PC-9 (cell line): ENCODE measurements around the gene EPHB1. TPM values are rescaled to one million over a fixed set of nuclear protein-coding genes. Genes with fewer than 3 reads are reported as not detected.

Experiments used
- BruUV-seq: library from RNA; stranded (reverse); fragments of 400-500 nt; replicated peaks from 2 replicates; lab custom pipeline; 2021; lab: Mats Ljungman, UMichigan
- CTCF ChIA-PET: fragments of 300-600 bp; sonication (Branson Sonifier 250); formaldehyde crosslinking; loops from one replicate; lab custom pipeline; 2022; ENCODE audit warnings: antibody characterized with exemption; lab: Charles Lee
- POLR2A ChIA-PET: fragments of 300-600 bp; sonication (Branson Sonifier 250); formaldehyde crosslinking; loops from one replicate; lab custom pipeline; 2022; ENCODE audit warnings: antibody characterized with exemption; ENCODE audit not compliant: unreplicated experiment; lab: Charles Lee
- DNase-seq, 2 experiments: peaks; one replicate each; pipeline versions ENCODE4 v3.0.0 to v3.0.0-alpha.2; 2015 to 2022; ENCODE audit warnings: mixed read lengths in 1 of 2
- H2AFZ ChIP-seq: fragments of 200-600 bp; sonication (generic); 2 replicates; pipeline ENCODE4 v1.8.1; 2017; ENCODE audit warnings: antibody characterized with exemption
- H3F3A ChIP-seq: fragments of 200-600 bp; sonication (generic); 2 replicates; pipeline ENCODE4 v1.8.1; 2017; ENCODE audit warnings: antibody characterized with exemption, mild to moderate bottlenecking, low read depth; ENCODE audit not compliant: insufficient read depth
- H3K27ac ChIP-seq: fragments of 200-600 bp; sonication (generic); 2 replicates; pipeline ENCODE4 v1.6.1; 2016; ENCODE audit warnings: mixed run types
- H3K27me3 ChIP-seq: fragments of 200-600 bp; sonication (generic); 2 replicates; pipeline ENCODE4 v1.6.1; 2016; ENCODE audit warnings: low read depth, mixed run types; ENCODE audit not compliant: insufficient read depth
- H3K36me3 ChIP-seq: fragments of 200-600 bp; sonication (generic); 2 replicates; pipeline ENCODE4 v1.6.1; 2016; ENCODE audit warnings: low read depth, mixed run types
- H3K4me1 ChIP-seq: fragments of 200-600 bp; sonication (generic); replicated peaks from 2 replicates; pipeline ENCODE4 v1.6.1; 2016; ENCODE audit warnings: mixed run types; ENCODE audit not compliant: insufficient read depth
- H3K4me2 ChIP-seq: fragments of 200-600 bp; sonication (generic); 2 replicates; pipeline ENCODE4 v1.6.1; 2017; ENCODE audit warnings: mixed run types
- H3K4me3 ChIP-seq: fragments of 200-600 bp; sonication (generic); 2 replicates; pipeline ENCODE4 v1.6.1; 2016; ENCODE audit warnings: mixed run types
- H3K79me2 ChIP-seq: fragments of 200-600 bp; sonication (generic); 2 replicates; pipeline ENCODE4 v1.6.1; 2017; ENCODE audit warnings: low read depth, mixed run types
- H3K9me2 ChIP-seq: fragments of 200-600 bp; sonication (generic); 2 replicates; pipeline ENCODE4 v1.8.1; 2017; ENCODE audit warnings: mild to moderate bottlenecking; ENCODE audit not compliant: insufficient read depth
- H3K9me3 ChIP-seq: fragments of 200-600 bp; sonication (generic); 2 replicates; pipeline ENCODE4 v1.8.1; 2016; ENCODE audit warnings: low read depth; ENCODE audit not compliant: insufficient read depth
- H4K20me1 ChIP-seq: fragments of 200-600 bp; sonication (generic); 2 replicates; pipeline ENCODE4 v1.8.1; 2017; ENCODE audit not compliant: insufficient read depth
- CTCF ChIP-seq: fragments of 200-600 bp; sonication (generic); conservative IDR thresholded peaks from 2 replicates; pipeline ENCODE4 v1.6.1; 2017; ENCODE audit warnings: mixed run types, antibody characterized with exemption, mild to moderate bottlenecking, moderate library complexity
- EZH2 ChIP-seq: fragments of 200-600 bp; sonication (generic); IDR thresholded peaks from 2 replicates; pipeline ENCODE4 v1.8.0; 2017; ENCODE audit warnings: antibody characterized with exemption, low read depth
- intact Hi-C: fragments of 100-400 bp; cut with micrococcal nuclease; formaldehyde crosslinking; loops from one replicate; pipeline ENCODE4 v1.10.0; 2022; ENCODE audit not compliant: unreplicated experiment
- total RNA-seq: library from RNA; stranded (reverse); gene quantifications from 2 replicates; pipeline ENCODE4 v1.2.3, GENCODE V29; 2021

EPHB1 gene
- total RNA-seq, 1 experiment from 2014 or later: 0.15 TPM

- no peaks in the 10 kb centered on the region for H4K20me1 ChIP-seq
- BruUV-seq: no TSS peak
- ChIA-PET POLR2A (no interaction called here), CTCF (no interaction called here)
- no peak overlapping the region for H3K4me3 ChIP-seq
- H2AFZ ChIP-seq: no peak overlapping the region
- no peaks in the 10 kb centered on the region for H3K9me3 ChIP-seq
- H3K27ac ChIP-seq: no peak overlapping the region
- intact Hi-C loops: no loop called here
- H3F3A ChIP-seq: no peaks in the 10 kb centered on the region
- H3K9me2 ChIP-seq: no peaks in the 10 kb centered on the region
- H3K4me2 ChIP-seq: no peak overlapping the region
- DNase-seq: no peak
- H3K36me3 ChIP-seq: no peaks in the 10 kb centered on the region
- no peaks in the 10 kb centered on the region for H3K79me2 ChIP-seq
- no peaks in the 10 kb centered on the region for H3K4me1 ChIP-seq
- peaks cover 38% of the 10 kb centered on the region for H3K27me3 ChIP-seq
- TF ChIP-seq EZH2: no peak
- no peak for TF ChIP-seq CTCF
Observed at GRCh38 chr3:134854254-134854653, 59.2 kb downstream of the EPHB1 start.

GRCh38 chr3:134857356-134857755, 62.3 kb downstream of the EPHB1 start:
- TF ChIP-seq CTCF (no peak), EZH2 (no peak)
- no peaks in the 10 kb centered on the region for H3K9me2 ChIP-seq
- H3K4me2 ChIP-seq: no peak overlapping the region
- H3F3A ChIP-seq: no peaks in the 10 kb centered on the region
- BruUV-seq: no TSS peak
- CTCF ChIA-PET: no interaction called here
- no peaks in the 10 kb centered on the region for H3K9me3 ChIP-seq
- H3K27me3 ChIP-seq: peaks cover 51% of the 10 kb centered on the region
- no peaks in the 10 kb centered on the region for H3K4me1 ChIP-seq
- intact Hi-C loops: no loop called here
- no peaks in the 10 kb centered on the region for H3K79me2 ChIP-seq
- no peak for DNase-seq
- H2AFZ ChIP-seq: no peak overlapping the region
- no peaks in the 10 kb centered on the region for H4K20me1 ChIP-seq
- no peak overlapping the region for H3K4me3 ChIP-seq
- POLR2A ChIA-PET: no interaction called here
- no peaks in the 10 kb centered on the region for H3K36me3 ChIP-seq
- H3K27ac ChIP-seq: no peak overlapping the region

GRCh38 chr3:134857776-134858362, 62.8 kb downstream of the EPHB1 start:
- H3K4me2 ChIP-seq: no peak overlapping the region
- no peak overlapping the region for H3K4me3 ChIP-seq
- no peaks in the 10 kb centered on the region for H3K4me1 ChIP-seq
- POLR2A ChIA-PET: no interaction called here
- CTCF ChIA-PET: no interaction called here
- H3K27ac ChIP-seq: no peak overlapping the region
- BruUV-seq: no TSS peak
- H3K79me2 ChIP-seq: no peaks in the 10 kb centered on the region
- intact Hi-C loops: no loop called here
- H3K36me3 ChIP-seq: no peaks in the 10 kb centered on the region
- no peak for DNase-seq
- H3F3A ChIP-seq: no peaks in the 10 kb centered on the region
- H4K20me1 ChIP-seq: no peaks in the 10 kb centered on the region
- peaks cover 51% of the 10 kb centered on the region for H3K27me3 ChIP-seq
- H3K9me2 ChIP-seq: no peaks in the 10 kb centered on the region
- H2AFZ ChIP-seq: no peak overlapping the region
- TF ChIP-seq EZH2 (no peak), CTCF (no peak)
- H3K9me3 ChIP-seq: no peaks in the 10 kb centered on the region
